Aorta (tissue), 5 donors: ENCODE results near the gene KIR2DL1. TPM values are rescaled to one million over a fixed set of nuclear protein-coding genes. Genes with fewer than 3 reads are reported as not detected.
"Not testable (repeated sequence)": the region's sequence is repeated elsewhere in the genome, so short reads cannot be mapped to it uniquely, and the experiment has no call there.

ENCODE experiments used
- ATAC-seq: fragments of 200-7000 bp; cut with Tn5 transposase; one replicate; pipeline ENCODE4 v1.9.1; 2022; ENCODE audit warnings: moderate library complexity; ENCODE audit not compliant: low FRiP score
- DNase-seq, 2 donors: peaks; one replicate each; pipeline ENCODE4 v3.0.0-alpha.2; 2020
- H3K27ac ChIP-seq, 2 donors: one replicate each; pipeline ENCODE4 v1.5.1; 2013; ENCODE audit warnings: low read length in 2 of 2, mild to moderate bottlenecking in 2 of 2, moderate library complexity in 2 of 2, control low read depth in 1 of 2, inconsistent platforms in 1 of 2, low read depth in 1 of 2
- H3K27me3 ChIP-seq, 2 donors: one replicate each; pipeline ENCODE4 v1.6.1; 2013; ENCODE audit warnings: control low read depth in 1 of 2, low read length in 1 of 2, mild to moderate bottlenecking in 1 of 2, moderate library complexity in 1 of 2; ENCODE audit not compliant: insufficient read depth in 2 of 2, control insufficient read depth in 1 of 2
- H3K36me3 ChIP-seq, 2 donors: one replicate each; pipeline ENCODE4 v1.6.1; 2013; ENCODE audit warnings: control low read depth in 1 of 2, low read length in 1 of 2, mild to moderate bottlenecking in 1 of 2; ENCODE audit not compliant: insufficient read depth in 2 of 2, control insufficient read depth in 1 of 2
- H3K4me1 ChIP-seq, 2 donors: one replicate each; pipeline ENCODE4 v1.6.1; 2013; ENCODE audit warnings: low read length in 2 of 2, control low read depth in 1 of 2, mild to moderate bottlenecking in 1 of 2, moderate library complexity in 1 of 2; ENCODE audit not compliant: insufficient read depth in 2 of 2, control insufficient read depth in 1 of 2
- H3K4me3 ChIP-seq, 2 donors: one replicate each; pipeline ENCODE4 v1.5.1; 2013; ENCODE audit warnings: low read length in 2 of 2, control low read depth in 1 of 2, mild to moderate bottlenecking in 1 of 2
- H3K9me3 ChIP-seq: one replicate; pipeline ENCODE4 v1.6.1; 2013; ENCODE audit warnings: mild to moderate bottlenecking, low read length; ENCODE audit not compliant: control insufficient read depth
- WGBS, 2 donors: extraction: QIAGEN DNeasy Blood & Tissue Kit; methylation state at CpG; one replicate each; pipeline ENCODE4 v1.1.7; 2013; 5-methylcytosine and 5-hydroxymethylcytosine counted together
- intact Hi-C, 2 donors: fragments of 100-400 bp; cut with DNase I; formaldehyde crosslinking; loops; one replicate each; pipeline versions ENCODE4 v1.14.2 to v1.15.0; 2022
- polyA plus RNA-seq, 2 donors: library from polyadenylated mRNA; stranded (reverse); fragments of 200-250 nt; gene quantifications; one replicate each; pipeline ENCODE4 v1.2.3, GENCODE V29; 2013
- total RNA-seq, 2 donors: library from RNA; stranded (reverse); fragmentation: NEBNext Ultra II Directional; extraction: Animal tissue kit (Norgen Biotek cat#: 25700); gene quantifications; one replicate each; pipeline ENCODE4 v1.2.1, GENCODE V29; 2021
- donor health status: healthy with polysubstance abuse.
- donor health status: Bipolar disorder and iron deficiency.
- donor health status: DM: no; HTN: no; CAD: no.
- donor health status: DM: no; HTN: no; CAD: no.
- donor health status: DM: yes; HTN: yes; CAD: no.

Gene KIR2DL1
- total and polyA plus RNA-seq, 4 donors = not detected

GRCh38 chr19:54825326-54825725 is 55.7 kb downstream of the KIR2DL1 start:
- DNase-seq, H3K9me3 ChIP-seq, H3K27me3 ChIP-seq, H3K27ac ChIP-seq, ATAC-seq, H3K4me3 ChIP-seq, H3K4me1 ChIP-seq, H3K36me3 ChIP-seq, intact Hi-C loops: not testable (repeated sequence)
- 65 to 68% methylated on average over 7 of the region's 7 CpGs for WGBS, 2 donors

- H3K4me1 ChIP-seq, DNase-seq, H3K27me3 ChIP-seq, ATAC-seq, H3K27ac ChIP-seq, H3K4me3 ChIP-seq, H3K36me3 ChIP-seq, intact Hi-C loops, H3K9me3 ChIP-seq: not testable (repeated sequence)
- 74% methylated on average over 6 to 8 of the region's 8 CpGs for WGBS, 2 donors
Observed at GRCh38 chr19:54828064-54828463, 58.5 kb downstream of the KIR2DL1 start.

- H3K36me3 ChIP-seq, H3K9me3 ChIP-seq, H3K4me1 ChIP-seq, DNase-seq, H3K27me3 ChIP-seq, H3K27ac ChIP-seq, ATAC-seq, H3K4me3 ChIP-seq, intact Hi-C loops: not testable (repeated sequence)
- WGBS, 2 donors = 81 to 90% methylated on average over 14 of the region's 14 CpGs
Observed at GRCh38 chr19:54832496-54832895, 62.9 kb downstream of the KIR2DL1 start, which contains the start of gene KIR2DS4. Gene KIR2DS4 (plus strand): TSS chr19:54832676.

Other genes starting within 250 kb of the KIR2DL1 start
- gene LILRA2, start 196.0 kb upstream of the KIR2DL1 start, total RNA-seq = 1 to 10 TPM; 3.5 to 3.7 TPM
- 10 to 100 TPM in 1 of 2 donors, 1 to 10 TPM in 1; 2.3 to 10.1 TPM for gene LILRA2, start 196.0 kb upstream of the KIR2DL1 start, polyA plus RNA-seq
- 1 to 10 TPM; 1.4 to 2.0 TPM for gene LILRA1, start 176.2 kb upstream of the KIR2DL1 start, total RNA-seq
- gene LILRA1, start 176.2 kb upstream of the KIR2DL1 start, polyA plus RNA-seq = under 1 TPM; 0.08 to 0.88 TPM
- gene LILRB1, start 139.3 kb upstream of the KIR2DL1 start, total RNA-seq = 10 to 100 TPM in 1 of 2 donors, 1 to 10 TPM in 1; 7.7 to 21.3 TPM
- 1 to 10 TPM in 1 of 2 donors, under 1 TPM in 1; 0.61 to 6.3 TPM for gene LILRB1, start 139.3 kb upstream of the KIR2DL1 start, polyA plus RNA-seq
- 10 to 100 TPM; 10.1 to 15.1 TPM for gene LILRB4, start 106.8 kb upstream of the KIR2DL1 start, total RNA-seq
- 10 to 100 TPM in 1 of 2 donors, under 1 TPM in 1; 1.00 to 11.4 TPM for gene LILRB4, start 106.8 kb upstream of the KIR2DL1 start, polyA plus RNA-seq
- gene KIR3DL3, start 45.4 kb upstream of the KIR2DL1 start, total RNA-seq = not detected
- not detected for gene KIR3DL3, start 45.4 kb upstream of the KIR2DL1 start, polyA plus RNA-seq
- not detected for gene KIR2DL3, start 31.3 kb upstream of the KIR2DL1 start, total RNA-seq
- gene KIR2DL3, start 31.3 kb upstream of the KIR2DL1 start, polyA plus RNA-seq = not detected
- not detected for gene KIR2DL4, start 33.8 kb downstream of the KIR2DL1 start, total RNA-seq
- under 1 TPM in 1 of 2 donors, not detected in 1; 0.72 TPM for gene KIR2DL4, start 33.8 kb downstream of the KIR2DL1 start, polyA plus RNA-seq
- not detected for gene KIR3DL1, start 46.7 kb downstream of the KIR2DL1 start, total RNA-seq
- gene KIR3DL1, start 46.7 kb downstream of the KIR2DL1 start, polyA plus RNA-seq = not detected
- not detected for gene KIR2DS4, start 62.9 kb downstream of the KIR2DL1 start, total RNA-seq
- gene KIR2DS4, start 62.9 kb downstream of the KIR2DL1 start, polyA plus RNA-seq = not detected
- not detected for gene KIR3DL2, start 80.7 kb downstream of the KIR2DL1 start, total RNA-seq
- gene KIR3DL2, start 80.7 kb downstream of the KIR2DL1 start, polyA plus RNA-seq = under 1 TPM in 1 of 2 donors, not detected in 1; 0.20 TPM
- gene FCAR, start 104.4 kb downstream of the KIR2DL1 start, total RNA-seq = 1 to 10 TPM; 2.0 to 5.2 TPM
- gene FCAR, start 104.4 kb downstream of the KIR2DL1 start, polyA plus RNA-seq = not detected
- 1 to 10 TPM in 1 of 2 donors, under 1 TPM in 1; 0.72 to 1.0 TPM for gene NCR1, start 136.4 kb downstream of the KIR2DL1 start, total RNA-seq
- not detected for gene NCR1, start 136.4 kb downstream of the KIR2DL1 start, polyA plus RNA-seq
- gene NLRP7, start 177.7 kb downstream of the KIR2DL1 start, total RNA-seq = not detected
- not detected for gene NLRP7, start 177.7 kb downstream of the KIR2DL1 start, polyA plus RNA-seq
- gene NLRP2, start 196.6 kb downstream of the KIR2DL1 start, total RNA-seq = 1 to 10 TPM in 1 of 2 donors, under 1 TPM in 1; 0.55 to 2.3 TPM
- gene NLRP2, start 196.6 kb downstream of the KIR2DL1 start, polyA plus RNA-seq = 1 to 10 TPM in 1 of 2 donors, under 1 TPM in 1; 0.08 to 5.1 TPM